Hepatocyte (in vitro differentiated cells): ENCODE measurements around the gene CMTM7. TPM values are rescaled to one million over a fixed set of nuclear protein-coding genes. Genes with fewer than 3 reads are reported as not detected.

ENCODE experiments used
- DNase-seq: peaks from one replicate; pipeline ENCODE4 v3.0.0-alpha.2; 2016; ENCODE audit warnings: low spot score
- H2AFZ ChIP-seq: fragments of 200-600 bp; sonication (generic); 2 replicates; pipeline ENCODE4 v1.6.0; 2016; ENCODE audit warnings: antibody characterized with exemption, mild to moderate bottlenecking
- H3K27ac ChIP-seq: fragments of 200-600 bp; sonication (generic); 2 replicates; pipeline ENCODE4 v1.5.1; 2016; ENCODE audit warnings: mild to moderate bottlenecking
- H3K27me3 ChIP-seq: fragments of 200-600 bp; sonication (generic); 2 replicates; pipeline ENCODE4 v1.6.1; 2016
- H3K36me3 ChIP-seq: fragments of 200-600 bp; sonication (generic); replicated peaks from 2 replicates; pipeline ENCODE4 v1.5.1; 2016; ENCODE audit warnings: low read depth; ENCODE audit not compliant: insufficient read depth
- H3K4me1 ChIP-seq: fragments of 200-600 bp; sonication (generic); 2 replicates; pipeline ENCODE4 v1.5.1; 2016; ENCODE audit warnings: mild to moderate bottlenecking, moderate library complexity; ENCODE audit not compliant: insufficient read depth
- H3K4me2 ChIP-seq: fragments of 200-600 bp; sonication (generic); 2 replicates; pipeline ENCODE4 v1.6.0; 2016
- H3K4me3 ChIP-seq: fragments of 200-600 bp; sonication (generic); 2 replicates; pipeline ENCODE4 v1.5.1; 2016; ENCODE audit warnings: mild to moderate bottlenecking
- H3K79me2 ChIP-seq: fragments of 200-600 bp; sonication (generic); 2 replicates; pipeline ENCODE4 v1.6.0; 2017; ENCODE audit warnings: mild to moderate bottlenecking
- H3K9me2 ChIP-seq: fragments of 200-600 bp; sonication (generic); replicated peaks from 2 replicates; pipeline ENCODE4 v1.6.0; 2017; ENCODE audit warnings: mild to moderate bottlenecking; ENCODE audit not compliant: insufficient read depth
- H3K9me3 ChIP-seq: fragments of 200-600 bp; sonication (generic); 2 replicates; pipeline ENCODE4 v1.5.1; 2016; ENCODE audit warnings: low read depth, mild to moderate bottlenecking
- H4K20me1 ChIP-seq: fragments of 200-600 bp; sonication (generic); 2 replicates; pipeline ENCODE4 v1.6.0; 2016; ENCODE audit warnings: mild to moderate bottlenecking; ENCODE audit not compliant: insufficient read depth, poor library complexity, severe bottlenecking
- CTCF ChIP-seq: fragments of 200-600 bp; sonication (generic); IDR thresholded peaks from 2 replicates; pipeline ENCODE4 v1.5.1; 2016; ENCODE audit warnings: antibody characterized with exemption, mild to moderate bottlenecking; ENCODE audit not compliant: poor library complexity
- EZH2 ChIP-seq: fragments of 200-600 bp; sonication (generic); IDR thresholded peaks from 2 replicates; pipeline ENCODE4 v1.6.1; 2016; ENCODE audit warnings: antibody characterized with exemption, mild to moderate bottlenecking, borderline replicate concordance
- EZH2phosphoT487 ChIP-seq: fragments of 200-600 bp; sonication (generic); IDR thresholded peaks from one replicate; pipeline ENCODE4 v1.6.1; 2018; ENCODE audit warnings: antibody characterized with exemption, mild to moderate bottlenecking, low read depth, moderate library complexity; ENCODE audit not compliant: unreplicated experiment, severe bottlenecking
- WGBS: methylation state at CpG from one replicate; pipeline ENCODE4 v1.1.6; 2016; ENCODE audit warnings: low lambda C conversion rate; ENCODE audit errors: missing lambda C conversion rate; 5-methylcytosine and 5-hydroxymethylcytosine counted together
- polyA plus RNA-seq: library from polyadenylated mRNA; unstranded; fragments of >200 nt; fragmentation: Nextera tagmentation; extraction: Ambion mirVana; gene quantifications from 2 replicates; pipeline ENCODE4 v1.2.1, GENCODE V29; 2016
- total RNA-seq: library from RNA; depleted of rRNA; stranded (reverse); fragments of >200 nt; gene quantifications from 2 replicates; pipeline ENCODE4 v1.2.3, GENCODE V29; 2014

The CMTM7 gene
- total and polyA plus RNA-seq, 2 experiments from 2014 or later = 6.1 to 63.0 TPM

GRCh38 chr3:32498252-32498651 is 106.6 kb downstream of the CMTM7 start:
- Histone ChIP-seq H3K79me2 (peaks cover 82% of the 10 kb centered on the region), H3K27ac (no peak overlapping the region), H3K27me3 (no peaks in the 10 kb centered on the region), H3K9me2 (no peaks in the 10 kb centered on the region), H3K36me3 (no peaks in the 10 kb centered on the region), H3K4me3 (no peak overlapping the region), H3K9me3 (no peaks in the 10 kb centered on the region), H3K4me1 (peaks cover 19% of the 10 kb centered on the region), H4K20me1 (peaks cover 19% of the 10 kb centered on the region), H2AFZ (no peak overlapping the region), H3K4me2 (no peak overlapping the region)
- 67% methylated on average over 3 of the region's 3 CpGs for WGBS
- no peak for TF ChIP-seq CTCF
- TF ChIP-seq EZH2 = no peak
- no peak for TF ChIP-seq EZH2phosphoT487
- DNase-seq = no peak

- peaks cover 12% of the 10 kb centered on the region for H4K20me1 ChIP-seq
- DNase-seq = no peak
- no peak overlapping the region for H3K27ac ChIP-seq
- no peak overlapping the region for H3K4me3 ChIP-seq
- no peaks in the 10 kb centered on the region for H3K27me3 ChIP-seq
- H3K9me3 ChIP-seq = no peaks in the 10 kb centered on the region
- no peak overlapping the region for H2AFZ ChIP-seq
- H3K79me2 ChIP-seq = peaks cover 75% of the 10 kb centered on the region
- H3K36me3 ChIP-seq = no peaks in the 10 kb centered on the region
- peaks cover 11% of the 10 kb centered on the region for H3K4me1 ChIP-seq
- peak overlapping the region; percentile 77 for H3K4me2 ChIP-seq
- TF ChIP-seq EZH2phosphoT487 (no peak), EZH2 (no peak), CTCF (no peak)
- no peaks in the 10 kb centered on the region for H3K9me2 ChIP-seq
- WGBS = 80% methylated on average over 3 of the region's 3 CpGs
These were observed 107.3 kb downstream of the CMTM7 start for GRCh38 chr3:32498992-32499391.

GRCh38 chr3:32499585-32499984 is 107.9 kb downstream of the CMTM7 start:
- Histone ChIP-seq H3K36me3 (no peaks in the 10 kb centered on the region), H3K4me1 (peaks cover 9% of the 10 kb centered on the region), H3K9me3 (no peaks in the 10 kb centered on the region), H4K20me1 (peaks cover 12% of the 10 kb centered on the region), H3K9me2 (no peaks in the 10 kb centered on the region), H2AFZ (no peak overlapping the region), H3K27ac (no peak overlapping the region), H3K79me2 (peaks cover 69% of the 10 kb centered on the region), H3K4me3 (no peak overlapping the region), H3K4me2 (peak overlapping the region; percentile 77), H3K27me3 (no peaks in the 10 kb centered on the region)
- WGBS = 78% methylated on average over 2 of the region's 2 CpGs
- no peak for TF ChIP-seq CTCF
- TF ChIP-seq EZH2 = no peak
- no peak for TF ChIP-seq EZH2phosphoT487
- DNase-seq = no peak

- Histone ChIP-seq H3K27ac (peak overlapping the region; percentile 97), H3K9me2 (no peaks in the 10 kb centered on the region), H3K36me3 (no peaks in the 10 kb centered on the region), H3K4me1 (peaks cover 9% of the 10 kb centered on the region), H3K9me3 (no peaks in the 10 kb centered on the region), H3K27me3 (no peaks in the 10 kb centered on the region), H3K79me2 (peaks cover 62% of the 10 kb centered on the region), H3K4me2 (peak overlapping the region; percentile 77), H2AFZ (no peak overlapping the region), H3K4me3 (no peak overlapping the region), H4K20me1 (peaks cover 6% of the 10 kb centered on the region)
- no peak for DNase-seq
- TF ChIP-seq EZH2 (no peak), EZH2phosphoT487 (no peak), CTCF (no peak)
- 38% methylated on average over 2 of the region's 2 CpGs for WGBS
These were observed 108.6 kb downstream of the CMTM7 start for GRCh38 chr3:32500231-32500630.
